Peyer's patch (tissue), 4 donors: ENCODE results near the gene CTXN3.

Source experiments
- CTCF ChIP-seq, 6 experiments: fragments of 450-650 bp in 4 of 6; fragments of 200-600 bp in 2 of 6; sonication (generic) in 1 of 6; IDR thresholded peaks; one replicate each; pipeline ENCODE4 v1.5.1; 2017 to 2019; ENCODE audit warnings: antibody characterized with exemption in 6 of 6, mild to moderate bottlenecking in 3 of 6, moderate library complexity in 1 of 6
- POLR2A ChIP-seq, 2 donors: fragments of 450-650 bp; IDR thresholded peaks; one replicate each; pipeline ENCODE4 v1.5.1; 2017; ENCODE audit warnings: antibody characterized with exemption in 2 of 2, mild to moderate bottlenecking in 2 of 2, moderate library complexity in 2 of 2

- TF ChIP-seq CTCF (IDR thresholded peaks at IDR 0.05) (no peak), POLR2A (IDR thresholded peaks at IDR 0.05) (no peak)
Measured at GRCh38 chr5:127602896-127603844, 45.7 kb upstream of the CTXN3 start.
